ENCODE measurements around the gene NCOA1. TPM values are rescaled to one million over a fixed set of nuclear protein-coding genes. Genes with fewer than 3 reads are reported as not detected.
A peak's percentile ranks its signal among the peaks of the same experiment; 100 is the strongest.

NCOA1 gene
- total and polyA plus RNA-seq, 2 of the 4 experiments (the other 2 are of a cell fraction), result 6.7 to 11.3 TPM

DNA sequence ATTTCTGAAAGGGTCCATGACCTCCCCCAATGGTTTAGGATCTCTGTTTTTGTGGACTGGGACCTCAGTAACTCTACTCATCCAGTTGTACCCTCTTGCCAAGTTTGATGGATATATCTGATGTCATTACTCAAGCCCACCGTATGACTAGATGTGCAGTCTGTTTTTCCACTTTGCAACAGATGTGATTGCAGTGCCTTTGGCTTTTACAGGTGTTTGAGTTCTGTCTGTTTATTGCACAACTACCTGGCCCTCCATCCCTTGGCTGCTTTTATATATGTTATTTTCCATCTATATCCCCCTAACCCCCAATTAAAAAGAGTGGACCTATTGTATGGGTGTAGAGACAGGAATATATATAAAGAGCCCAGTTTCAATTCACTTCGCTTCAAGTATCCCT is 10.8 kb downstream of the NCOA1 start:
- ChIA-PET POLR2A (ENCODE audit: unreplicated experiment) (no interaction called here), CTCF (no interaction called here)
- TF ChIP-seq CEBPB (IDR thresholded peaks at IDR 0.05; ENCODE audit: low read depth, low read length), result peak; percentile 38; the same call in 1 of the 2 replicates
- no peak for TF ChIP-seq POLR2A (IDR thresholded peaks at IDR 0.05; ENCODE audit: low read depth, low read length)
- no peaks in the 10 kb centered on the region for H3K4me1 ChIP-seq (ENCODE audit: control insufficient read depth, insufficient read depth, low read length)
- in situ Hi-C loops (cut with MboI; ENCODE audit: low sequenced_read_pairs), result no loop called here
- no peak overlapping the region for H3K4me2 ChIP-seq (ENCODE audit: low read depth, low read length)
- no peak overlapping the region for H2BK5ac ChIP-seq (ENCODE audit: low read depth, low read length, poor library complexity, severe bottlenecking)
- no TSS peak for BruUV-seq (replicated peaks)
- no peak overlapping the region for H2AFZ ChIP-seq (replicated peaks; ENCODE audit: low read length, poor library complexity)
- no peak overlapping the region for H2AK9ac ChIP-seq (replicated peaks; ENCODE audit: low read depth, low read length, poor library complexity)
- DNase-seq (no peak), ATAC-seq (ENCODE audit: low read depth) (no peak)
- dilution Hi-C loops (cut with HindIII; ENCODE audit: low sequenced_read_pairs, unreplicated experiment), result no loop called here
- H3K23ac ChIP-seq (ENCODE audit: low read depth, low read length), result no peak overlapping the region
- WGBS, 2 experiments (ENCODE audit: extremely low coverage in 2 of 2, insufficient read length in 1 of 2), result no CpG with 5 or more reads among the region's 2 CpGs
- no peak overlapping the region for H3K9ac ChIP-seq (ENCODE audit: low read depth, low read length)
- H3K27me3 ChIP-seq (ENCODE audit: control insufficient read depth, insufficient read depth, low read length), result no peaks in the 10 kb centered on the region
- no peaks in the 10 kb centered on the region for H3K9me3 ChIP-seq (ENCODE audit: control insufficient read depth, insufficient read depth, low read length)
- H4K91ac ChIP-seq (ENCODE audit: insufficient read depth, low read depth, low read length), result no peak overlapping the region
- no peak overlapping the region for H2BK15ac ChIP-seq (ENCODE audit: low read depth, low read length)
- H2AK5ac ChIP-seq (ENCODE audit: low read depth, low read length), result no peak overlapping the region
- no peak overlapping the region for H3K4me3 ChIP-seq (ENCODE audit: insufficient read depth, low read depth, low read length)
- no peak overlapping the region for H3K56ac ChIP-seq (ENCODE audit: extremely low read depth, insufficient read depth, low read length)
- no peak overlapping the region for H3K14ac ChIP-seq (replicated peaks; ENCODE audit: low read depth, low read length)
- H3K27ac ChIP-seq (ENCODE audit: insufficient read depth, low read length), result no peak overlapping the region
- H3K36me3 ChIP-seq (ENCODE audit: control insufficient read depth, insufficient read depth, low read length), result no peaks in the 10 kb centered on the region
- peaks cover 3% of the 10 kb centered on the region; the same call in 1 of the 2 replicates for H4K20me1 ChIP-seq (ENCODE audit: insufficient read depth, low read length)
- H3K18ac ChIP-seq (ENCODE audit: low read depth, low read length), result no peak overlapping the region
- H3K4ac ChIP-seq (ENCODE audit: low read depth, low read length), result no peak overlapping the region
- no peak overlapping the region for H4K8ac ChIP-seq (ENCODE audit: low read depth in 2 of 2, low read length in 2 of 2)
- H3K79me1 ChIP-seq (ENCODE audit: low read depth in 1 of 2, low read length in 2 of 2), result peaks cover 23 to 24% of the 10 kb centered on the region in 2 experiments
- no peaks in the 10 kb centered on the region for H3K9me1 ChIP-seq (ENCODE audit: insufficient read depth, low read length)
- intact Hi-C loops (cut with micrococcal nuclease), result no loop called here
- H4K5ac ChIP-seq (ENCODE audit: low read depth, low read length), result no peak overlapping the region
- H2BK120ac ChIP-seq (ENCODE audit: low read depth, low read length), result no peak overlapping the region
- no peak overlapping the region for H2BK20ac ChIP-seq (ENCODE audit: low read depth, low read length)

All from IMR-90 (cell line).